GM19351 (cell line): ENCODE data around the gene C14orf180.
"Not testable (repeated sequence)": the region's sequence is repeated elsewhere in the genome, so short reads cannot be mapped to it uniquely, and the experiment has no call there.

Experiments
- ATAC-seq: cut with Tn5 transposase; IDR thresholded peaks from one replicate; pipeline ENCODE4 v1.9.1; 2021; ENCODE audit warnings: mild to moderate bottlenecking, moderate library complexity; ENCODE audit not compliant: unreplicated experiment

Gene C14orf180

DNA sequence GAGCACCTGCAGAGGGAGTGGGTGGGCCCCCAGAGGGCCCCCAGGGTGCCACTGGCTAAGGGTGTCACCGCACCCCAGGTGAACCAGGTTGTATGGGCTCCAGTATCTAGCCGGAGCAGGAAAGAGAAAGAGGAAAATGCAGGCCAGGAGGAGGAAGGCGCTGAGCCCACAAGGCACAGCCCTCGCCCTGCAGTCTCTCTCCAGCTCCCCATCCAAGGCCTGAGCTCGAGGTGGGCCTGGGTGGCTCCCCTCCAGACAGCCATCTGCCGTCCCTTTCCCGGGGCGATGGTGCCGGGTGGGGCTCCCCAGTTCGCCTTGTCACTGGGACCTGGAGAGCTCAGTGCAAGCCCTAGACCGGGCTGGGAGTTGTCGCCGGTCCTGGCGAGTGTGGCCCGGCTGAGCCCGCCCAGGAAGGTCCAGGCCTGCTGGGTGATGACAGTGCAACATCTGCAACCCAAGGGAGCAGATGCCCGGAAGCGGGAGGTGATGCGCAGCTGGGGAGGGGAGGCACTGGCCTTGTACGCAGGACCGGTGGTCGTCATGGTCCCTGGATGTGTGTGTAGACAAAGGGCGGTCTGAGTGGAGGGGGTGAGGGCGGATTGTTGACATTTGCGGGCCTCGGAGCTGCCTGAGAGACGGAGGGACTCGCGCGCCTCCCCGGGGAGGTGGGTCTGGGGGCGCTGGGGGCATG is 24.3 kb downstream of the C14orf180 start:
- ATAC-seq, result no peak

DNA sequence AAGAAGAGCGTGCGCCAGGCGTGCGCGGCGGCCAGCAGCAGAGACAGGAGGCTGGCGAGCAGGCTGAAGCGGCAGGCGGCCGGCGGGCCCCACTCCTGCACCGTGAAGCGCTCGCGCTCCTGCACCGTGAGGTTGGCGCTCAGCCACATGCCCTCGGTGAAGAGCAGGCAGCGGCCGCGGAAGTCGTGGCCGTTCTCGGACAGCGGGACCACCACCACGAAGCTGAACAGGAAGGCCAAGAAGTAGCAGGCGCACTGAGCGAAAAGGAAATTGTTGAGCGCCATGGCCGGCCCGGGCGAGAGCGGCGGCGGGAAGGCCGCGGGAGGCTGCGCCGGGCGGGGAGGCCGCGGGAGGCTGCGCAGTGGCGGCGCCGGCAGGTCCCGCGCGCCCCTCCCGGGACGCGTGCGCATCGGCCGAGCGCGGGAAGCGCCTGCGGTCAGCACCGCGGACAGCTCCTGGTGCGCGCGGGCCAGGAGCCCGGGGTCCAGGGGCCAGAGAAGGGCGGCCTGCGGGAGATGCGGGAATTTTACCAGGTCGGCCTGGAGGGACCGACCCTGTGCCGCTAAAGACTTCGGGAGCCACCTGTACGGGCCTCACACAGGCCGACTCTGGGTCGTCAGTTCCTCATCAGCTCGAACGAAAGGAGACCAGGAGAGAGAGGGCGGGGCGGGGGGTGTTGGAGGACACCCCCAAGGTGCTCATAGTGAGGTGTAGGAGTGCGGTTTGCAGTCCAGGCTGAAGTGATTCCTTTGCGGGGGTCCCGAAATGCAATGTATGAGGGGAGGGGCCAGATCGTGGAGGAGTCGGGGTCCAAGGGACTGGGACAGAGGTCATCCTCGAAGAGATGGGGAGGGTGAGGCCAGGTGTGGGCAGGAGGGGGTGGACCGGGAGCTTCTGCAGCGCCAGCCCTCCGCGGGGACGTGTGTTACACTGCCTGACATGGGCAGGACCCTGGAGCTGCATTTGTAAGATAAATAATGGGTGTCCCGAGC is 25.2 kb downstream of the C14orf180 start, which contains the start of gene TMEM179:
Gene TMEM179 (minus strand): TSS at position 315 of the 992 bp plus-strand sequence. CDS start 31 bp downstream, at position 284.
- ATAC-seq, result no peak

DNA sequence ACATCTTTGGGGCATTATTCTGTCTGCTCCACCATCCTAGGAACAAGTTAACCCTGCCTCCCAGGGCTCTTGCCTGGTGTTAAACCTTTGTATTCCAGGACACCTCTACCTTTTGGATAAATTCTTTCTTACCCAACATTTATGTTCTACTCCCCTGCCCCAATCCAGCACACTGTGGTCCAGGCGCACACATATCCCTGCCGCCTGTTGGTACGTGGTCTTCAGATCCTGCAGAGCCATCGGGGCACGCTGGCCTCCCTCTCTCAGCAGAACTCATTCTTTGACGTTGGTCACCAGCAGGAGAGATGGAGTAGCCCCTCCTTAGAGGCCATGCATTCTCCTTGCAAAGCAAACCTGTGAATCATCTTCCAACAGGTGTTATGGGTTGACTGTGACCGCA is 30.1 kb downstream of the C14orf180 start:
- no peak for ATAC-seq

DNA sequence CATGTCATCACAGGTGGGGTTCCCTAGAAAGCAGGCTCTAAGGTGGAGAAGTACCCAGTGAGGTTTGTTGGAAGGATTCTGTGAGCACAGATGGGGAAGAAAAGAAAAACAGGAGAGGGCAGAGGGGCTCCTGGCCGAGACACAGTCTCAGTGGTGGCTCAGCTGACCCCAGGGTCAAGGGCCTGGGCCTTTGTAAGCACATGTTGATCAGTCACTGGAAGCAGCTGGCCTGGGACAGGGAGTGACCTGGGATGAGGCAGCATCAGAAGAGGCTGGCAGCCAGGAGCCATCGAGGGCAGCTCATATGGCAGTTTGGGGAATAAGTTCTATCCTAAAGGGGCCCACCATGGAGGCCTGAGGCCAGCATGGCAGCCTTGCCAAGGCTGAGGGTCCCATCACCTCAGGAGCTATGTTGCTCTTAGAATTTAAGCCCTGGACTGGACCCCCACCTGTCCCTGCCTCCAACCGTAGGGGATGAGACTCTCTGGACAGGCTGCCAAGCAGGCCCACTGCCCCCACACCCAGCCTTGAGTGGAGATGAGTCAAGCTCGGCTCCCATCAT is 31.3 kb downstream of the C14orf180 start:
- ATAC-seq, result no peak

DNA sequence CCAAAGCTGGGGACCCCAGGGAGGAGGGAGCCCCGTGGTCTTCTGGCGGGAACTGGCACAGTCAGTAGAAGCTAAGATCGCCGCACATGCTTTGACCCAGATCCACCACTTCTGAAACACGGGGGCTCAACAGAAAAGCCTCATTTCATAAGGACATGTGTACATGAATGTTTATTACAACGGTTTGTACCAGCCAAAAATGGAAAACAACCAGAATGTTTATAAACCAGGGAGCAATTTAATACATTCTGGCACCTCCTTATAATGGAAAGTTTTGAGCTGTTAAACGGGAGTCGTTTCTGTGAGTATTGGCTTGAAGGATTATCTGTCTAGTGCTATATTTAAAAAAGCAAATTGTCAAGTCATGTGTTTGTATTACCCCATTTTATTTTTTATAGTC is 32.3 kb downstream of the C14orf180 start:
- no peak for ATAC-seq

DNA sequence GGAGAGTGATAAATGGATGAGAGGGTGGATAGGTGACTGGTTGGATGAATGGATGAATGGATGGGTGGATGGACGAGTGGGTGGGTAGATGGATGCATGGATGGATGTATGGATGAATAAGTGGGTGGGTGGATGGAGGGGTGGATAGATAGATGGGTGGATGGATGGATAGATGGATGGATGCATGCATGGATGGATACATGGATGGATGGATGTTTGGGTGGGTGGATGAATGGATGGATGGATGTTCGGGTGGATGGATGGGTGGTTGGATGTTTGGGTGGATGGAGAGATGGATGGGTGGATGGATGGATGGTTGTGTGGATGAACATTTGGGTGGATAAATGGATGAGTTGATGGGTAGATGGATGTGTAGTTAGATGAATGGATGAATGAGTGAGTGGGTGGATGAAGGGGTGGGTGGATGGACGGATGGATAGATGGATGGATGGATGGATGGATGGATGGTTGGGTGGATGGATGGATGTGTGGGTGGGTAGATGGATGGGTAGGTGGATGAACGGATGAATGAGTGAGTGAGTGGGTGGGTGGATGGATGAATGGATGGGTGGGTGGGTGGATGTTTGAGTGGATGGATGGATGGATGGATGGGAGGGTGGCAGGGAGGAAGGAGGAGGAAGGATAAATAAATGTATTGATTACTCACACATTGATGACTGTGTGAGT is 34.7 kb downstream of the C14orf180 start:
- ATAC-seq, result no peak

DNA sequence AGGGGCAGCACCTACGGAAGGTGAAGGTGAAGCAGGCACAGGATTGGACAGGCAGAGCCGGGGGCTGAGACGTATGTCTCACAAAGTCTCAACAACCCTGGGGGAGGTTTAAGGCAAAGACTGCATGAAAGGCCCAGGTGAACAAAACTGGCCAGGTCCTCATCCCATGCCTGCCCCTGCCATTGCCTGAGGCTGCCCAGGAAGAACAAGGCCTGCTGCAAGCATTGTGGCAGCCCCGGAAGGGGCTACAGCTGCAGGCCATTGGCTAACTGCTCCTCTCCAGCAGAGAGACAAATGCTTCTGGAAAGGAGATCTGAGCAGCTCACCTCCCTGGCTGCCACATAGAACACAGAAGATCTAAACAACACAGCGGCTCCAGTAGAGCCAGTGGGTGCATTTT is 45.4 kb downstream of the C14orf180 start:
- ATAC-seq, result no peak

DNA sequence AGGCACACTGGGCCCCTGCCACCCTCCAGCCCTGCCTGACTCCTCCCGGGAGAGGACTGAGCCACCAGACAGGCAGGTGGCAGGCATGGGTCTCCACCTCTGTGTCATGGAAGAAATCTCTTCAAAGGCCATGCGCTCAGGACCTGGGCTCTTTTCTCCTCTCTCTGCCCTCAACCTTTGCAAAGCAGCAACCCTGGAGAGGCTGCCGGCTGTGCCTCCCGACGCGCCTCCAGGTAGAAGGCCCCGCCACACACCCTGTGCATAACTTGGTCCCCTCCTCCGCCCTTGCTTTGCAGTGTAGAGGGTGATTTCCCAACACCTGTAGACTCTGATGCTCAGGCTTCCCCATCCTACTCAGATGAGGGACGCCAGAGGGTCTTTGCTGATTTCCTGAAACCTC is 53.2 kb downstream of the C14orf180 start:
- no peak for ATAC-seq

DNA sequence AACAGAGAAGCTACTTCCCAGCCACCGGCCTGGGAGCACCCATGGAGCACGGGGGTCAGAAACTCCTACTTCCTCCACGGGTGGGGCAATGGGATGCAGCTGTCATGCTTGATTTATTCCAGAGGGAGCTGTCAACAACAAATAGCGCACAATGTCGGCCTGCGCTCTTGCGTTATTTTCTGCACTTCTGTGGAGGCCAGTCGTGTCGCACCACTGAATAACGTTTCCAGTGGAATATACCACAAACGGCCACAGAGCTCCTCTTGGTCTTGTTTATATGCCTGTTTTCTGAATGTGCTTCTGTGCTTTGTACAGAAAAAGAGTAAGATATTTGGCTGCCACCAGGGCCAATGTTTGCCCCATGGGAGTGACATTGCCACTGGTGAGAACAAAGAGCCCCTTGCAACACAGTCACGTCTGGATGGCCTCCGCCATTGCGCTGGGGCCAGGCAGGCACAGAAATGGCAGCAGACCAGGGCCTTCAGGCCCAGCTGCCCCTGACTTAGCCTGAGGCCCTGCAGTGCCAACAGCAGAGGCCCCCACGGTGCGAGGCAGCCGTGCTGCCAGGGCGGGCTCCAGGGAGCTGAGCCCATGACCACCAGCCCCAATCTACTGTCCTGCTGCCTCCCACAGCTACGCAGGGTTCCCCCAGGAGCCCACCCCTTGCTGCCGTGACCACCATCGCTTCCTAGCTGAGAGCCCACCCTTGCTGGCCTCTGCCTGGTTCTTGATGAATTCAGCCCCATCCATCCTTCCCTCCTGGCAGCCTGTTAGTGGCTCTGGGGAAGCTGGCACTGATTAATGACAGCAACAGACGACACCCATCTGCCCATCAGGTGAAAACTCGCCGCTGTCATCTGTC is 53.9 kb downstream of the C14orf180 start:
- ATAC-seq, result no peak

DNA sequence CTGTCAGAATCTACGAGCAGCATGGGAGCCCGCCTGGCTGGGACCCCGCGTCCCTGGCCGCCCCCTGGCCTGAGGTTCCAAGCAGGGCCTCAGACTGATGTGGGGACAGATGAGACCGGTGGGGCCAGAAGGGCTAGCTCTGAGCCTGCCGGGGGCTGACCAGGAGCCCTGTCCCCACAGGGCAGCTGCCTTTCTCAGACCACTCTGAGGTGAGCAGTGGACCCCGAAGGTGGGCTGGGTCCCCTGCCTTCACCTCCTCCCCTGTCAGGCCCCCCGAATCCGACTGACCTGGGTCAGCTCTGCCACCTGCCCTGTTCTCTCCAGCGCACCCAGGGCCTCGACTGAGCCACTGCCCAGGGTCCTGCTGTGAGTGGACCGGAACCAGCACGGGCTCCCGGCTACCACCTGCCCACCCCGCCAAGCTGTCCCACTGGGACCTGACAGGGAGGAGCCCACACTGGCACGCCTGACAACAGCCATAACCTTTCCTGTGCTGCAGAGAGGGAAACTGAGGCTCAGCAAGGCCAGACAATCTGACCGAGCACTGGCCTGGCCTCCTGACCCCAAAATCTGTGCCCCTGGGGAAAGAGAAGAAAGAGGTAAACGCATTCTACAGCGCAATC is 54.7 kb downstream of the C14orf180 start:
- no peak for ATAC-seq

DNA sequence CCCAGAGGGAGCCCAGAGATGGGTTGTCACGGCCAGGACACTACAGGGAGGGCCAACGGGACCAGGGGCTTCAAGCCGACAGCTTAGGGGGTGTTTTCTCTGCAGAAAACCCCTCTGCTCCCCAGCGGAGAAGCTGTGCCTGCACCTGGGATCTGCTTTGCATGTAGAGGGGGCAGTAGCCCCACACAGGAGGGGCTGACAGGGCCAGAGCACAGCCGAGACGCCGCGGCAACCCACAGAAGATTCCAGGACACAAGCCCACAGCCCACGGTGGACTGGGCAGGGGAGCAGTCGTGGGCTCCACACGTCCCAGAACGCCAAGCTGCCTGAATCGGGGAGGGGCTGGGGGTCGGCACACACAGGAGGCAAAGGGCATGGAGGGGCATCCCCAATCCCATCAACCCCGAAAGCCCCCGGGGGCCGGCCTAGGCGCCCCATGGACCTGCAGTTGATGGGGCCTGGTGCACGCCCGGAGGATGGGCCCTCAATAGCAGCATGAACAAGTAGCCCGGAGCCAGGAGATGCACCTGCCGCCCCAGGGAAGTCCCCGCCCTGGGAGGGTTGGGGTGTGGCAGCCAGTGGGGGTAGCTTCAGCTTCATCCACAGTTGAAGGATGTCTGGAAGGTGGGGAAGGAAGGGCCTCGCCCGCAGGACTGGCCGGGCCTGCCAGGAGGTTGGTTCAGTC is 55.5 kb downstream of the C14orf180 start:
- no peak for ATAC-seq

DNA sequence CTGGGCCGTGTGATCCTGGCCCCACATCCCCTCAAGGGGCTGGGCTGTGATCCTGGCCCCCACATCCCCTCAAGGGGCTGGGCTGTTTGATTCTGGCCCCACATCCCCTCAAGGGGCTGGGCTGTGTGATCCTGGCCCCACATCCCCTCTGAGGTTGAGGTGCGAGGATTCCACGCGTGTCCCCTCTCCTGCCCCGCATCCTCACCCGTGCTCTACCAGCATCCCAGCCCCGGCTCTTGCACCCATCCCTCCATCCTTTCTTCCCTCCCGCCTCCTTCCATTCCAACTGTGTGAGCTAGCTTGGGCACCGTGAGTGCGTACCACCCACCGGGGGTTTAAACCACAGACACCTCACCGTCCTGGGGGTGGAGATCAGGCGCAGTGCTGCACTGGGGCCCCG is 56.2 kb downstream of the C14orf180 start:
- ATAC-seq, result no peak

DNA sequence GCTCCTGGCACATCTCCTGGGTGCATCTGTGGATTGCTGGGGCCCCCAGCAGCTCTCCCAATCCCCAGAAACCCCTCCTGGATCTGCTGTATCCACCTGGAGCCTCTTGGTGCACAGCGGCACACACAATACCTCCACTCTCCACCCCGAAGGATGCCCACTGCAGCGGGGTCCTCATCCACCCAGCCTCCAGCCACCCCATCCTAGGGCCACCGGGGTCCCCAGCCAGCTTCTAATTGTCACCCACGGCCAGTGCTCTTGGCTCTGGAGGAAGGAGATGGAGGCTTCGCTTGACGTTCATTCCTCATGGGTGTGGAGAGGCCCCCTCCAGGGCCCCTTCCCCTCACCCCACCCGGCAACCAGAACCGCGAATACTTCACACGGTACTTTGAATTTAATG is 56.6 kb downstream of the C14orf180 start:
- ATAC-seq, result no peak

DNA sequence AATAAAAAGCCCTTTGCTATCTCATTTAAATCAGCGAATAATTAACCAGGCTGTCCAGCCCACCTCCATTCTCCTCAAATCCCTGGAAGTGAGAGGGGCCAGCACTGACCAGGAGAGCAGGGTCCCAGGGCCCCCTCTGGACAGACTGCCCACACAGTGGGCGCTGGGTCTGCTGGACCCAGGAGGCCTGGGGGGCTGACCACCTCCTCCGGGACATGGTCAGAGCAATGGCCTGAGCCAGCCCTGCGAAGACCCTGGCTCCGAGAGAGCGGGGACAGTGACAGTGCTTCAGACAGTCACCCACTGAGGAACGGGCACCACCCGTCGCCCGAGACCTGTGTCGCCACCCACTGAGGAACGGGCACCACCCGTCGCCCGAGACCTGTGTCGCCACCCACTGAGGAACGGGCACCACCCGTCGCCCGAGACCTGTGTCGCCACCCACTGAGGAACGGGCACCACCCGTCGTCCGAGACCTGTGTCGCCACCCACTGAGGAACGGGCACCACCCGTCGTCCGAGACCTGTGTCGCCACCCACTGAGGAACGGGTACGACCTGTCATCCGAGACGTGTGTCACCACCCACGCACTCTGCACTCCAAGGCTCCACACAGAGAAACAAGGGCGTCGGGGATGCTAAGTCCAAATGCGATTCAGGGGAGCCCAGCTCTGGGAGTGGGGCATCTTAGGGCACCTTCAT is 57.4 kb downstream of the C14orf180 start:
- ATAC-seq, result not testable (repeated sequence)

DNA sequence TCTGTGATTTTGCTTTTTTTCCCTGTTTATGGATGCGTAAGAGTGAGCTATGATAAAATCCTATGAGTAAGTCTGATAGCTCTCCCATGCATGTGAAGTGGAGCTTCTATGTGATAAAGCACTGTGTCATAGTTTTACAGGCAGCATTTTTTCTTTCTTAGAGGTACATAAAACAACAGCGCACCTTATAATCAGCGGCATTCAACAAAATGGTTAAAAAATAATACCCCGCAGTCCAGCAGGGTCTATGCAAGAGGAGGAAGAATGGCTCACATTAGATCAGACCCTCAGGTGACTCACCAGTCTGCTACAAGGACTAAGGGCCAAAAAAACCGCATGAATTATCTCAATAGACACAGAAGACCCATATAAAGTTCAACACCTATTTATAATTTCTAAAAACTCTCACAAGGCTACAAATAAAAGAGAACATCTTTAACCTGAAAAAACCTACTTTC is 58.0 kb downstream of the C14orf180 start:
- ATAC-seq, result no peak

DNA sequence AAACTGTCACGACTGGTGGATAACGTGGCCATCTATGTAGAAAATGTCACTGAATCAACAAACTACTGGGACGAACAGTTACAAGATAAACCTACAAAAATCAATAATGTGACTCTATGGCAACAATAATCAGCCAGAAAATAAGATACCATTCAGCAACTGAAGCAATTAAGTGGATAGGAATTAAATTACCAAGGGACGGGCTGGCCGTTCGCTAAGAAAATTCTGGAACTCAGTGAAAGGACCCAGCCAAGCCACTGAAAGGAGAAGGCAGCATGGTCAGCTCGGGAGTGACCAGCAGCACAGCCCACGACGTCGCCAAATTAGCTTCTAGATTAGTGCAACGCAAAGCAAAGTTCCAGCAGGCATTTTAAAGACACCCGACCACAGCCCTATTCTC is 58.6 kb downstream of the C14orf180 start:
- no peak for ATAC-seq

DNA sequence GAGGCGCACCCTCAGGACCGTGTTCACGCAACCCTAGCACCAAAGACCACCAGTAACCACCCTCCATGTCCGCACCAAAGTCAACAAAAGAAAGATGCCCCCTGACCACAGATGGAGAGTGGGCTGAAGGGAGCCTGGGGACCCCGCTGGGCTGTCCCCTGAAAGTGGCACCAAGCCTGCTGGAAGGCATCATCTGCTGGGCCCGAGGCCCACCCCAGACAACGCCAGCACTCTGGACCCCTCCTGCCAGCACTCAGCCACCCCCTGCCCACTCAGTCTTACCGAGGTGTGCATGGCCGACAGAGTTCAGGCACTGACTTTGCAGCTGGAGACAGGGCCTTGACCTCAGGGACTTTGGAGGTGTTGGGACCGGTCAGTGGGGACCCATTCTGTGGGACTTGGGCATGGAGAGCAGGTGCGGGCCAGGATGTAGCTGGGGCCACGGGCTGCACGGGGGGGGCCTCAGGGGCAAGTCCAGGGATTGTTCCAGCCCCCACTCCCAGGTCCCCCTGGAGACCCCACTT is 59.4 kb downstream of the C14orf180 start:
- no peak for ATAC-seq

DNA sequence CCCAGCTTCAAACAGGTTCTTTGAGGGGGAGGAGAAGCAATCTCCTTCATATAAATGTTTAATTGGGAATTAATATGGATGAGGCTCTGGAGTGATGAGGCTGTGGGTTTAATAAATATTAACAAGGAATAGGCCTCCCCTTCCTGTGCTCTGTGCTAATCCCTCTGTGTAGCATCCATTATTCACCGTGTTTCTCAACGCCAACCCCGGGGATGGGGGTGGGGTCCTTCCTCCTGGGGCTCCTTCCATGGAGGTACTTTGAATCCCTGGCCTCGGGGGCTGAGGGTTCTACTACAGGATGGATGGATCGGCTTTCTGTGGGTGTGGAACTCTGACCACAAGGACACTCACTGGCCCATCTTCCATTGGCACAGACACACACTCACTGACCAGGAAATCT is 59.9 kb downstream of the C14orf180 start:
- ATAC-seq, result no peak
